ENCODE results near the gene PAFAH1B1. TPM values are rescaled to one million over a fixed set of nuclear protein-coding genes. Genes with fewer than 3 reads are reported as not detected.

The PAFAH1B1 gene
- total and polyA plus RNA-seq, 2 donors (not counting 3 experiments of a cell fraction or from before 2014, with no cell fraction given), result 46.5 to 158 TPM

GRCh38 chr17:2615882-2616281 is 22.4 kb downstream of the PAFAH1B1 start:
- no peak overlapping the region for H3K4me2 ChIP-seq (ENCODE audit: insufficient read depth, low read length)
- no peak overlapping the region for H2AFZ ChIP-seq (ENCODE audit: low read depth, low read length)
- peaks cover 20% of the 10 kb centered on the region for H4K20me1 ChIP-seq (replicated peaks; ENCODE audit: control insufficient read depth, extremely low read depth, insufficient read depth, low read length)
- ChIA-PET CTCF (no interaction called here), POLR2A (no interaction called here)
- DNase-seq (ENCODE audit: low read depth, low spot score) (no peak), FAIRE-seq (no peak)
- dilution Hi-C loops (cut with MboI; ENCODE audit: extremely low pct_ligation_motif_present, low sequenced_read_pairs) (no loop called here), intact Hi-C loops (cut with micrococcal nuclease) (loop anchor here (1.0 kb wide), 1 partner anchor 9 kb away; no protein-coding TSS in a partner anchor)
- H3K27me3 ChIP-seq (ENCODE audit: control insufficient read depth in 2 of 2, insufficient read depth in 2 of 2, low read length in 2 of 2), result no peaks in the 10 kb centered on the region
- no peaks in the 10 kb centered on the region for H3K36me3 ChIP-seq (ENCODE audit: control insufficient read depth in 2 of 2, extremely low read depth in 1 of 2, insufficient read depth in 2 of 2, low read length in 2 of 2)
- H3K4me1 ChIP-seq (ENCODE audit: control insufficient read depth, extremely low read depth, insufficient read depth, low read length), result no peaks in the 10 kb centered on the region
- H3K9ac ChIP-seq (replicated peaks; ENCODE audit: extremely low read depth, insufficient read depth, low read length), result no peak overlapping the region
- H3K4me3 ChIP-seq (replicated peaks in 1 of 3; ENCODE audit: insufficient read depth in 1 of 3, low read depth in 1 of 3, low read length in 3 of 3), result no peak overlapping the region
- H3K9me1 ChIP-seq (replicated peaks; ENCODE audit: control insufficient read depth, extremely low read depth, insufficient read depth, low read length), result no peaks in the 10 kb centered on the region
- H3K27ac ChIP-seq (ENCODE audit: insufficient read depth, low read depth, low read length), result no peak overlapping the region
- BruUV-seq (replicated peaks), result no TSS peak
- H3K9me3 ChIP-seq (replicated peaks; ENCODE audit: control insufficient read depth, insufficient read depth, low read length), result no peaks in the 10 kb centered on the region
- TF ChIP-seq FOS (IDR thresholded peaks at IDR 0.05; ENCODE audit: borderline replicate concordance, insufficient read depth, low read length), result no peak
- no peak for TF ChIP-seq GATA2 (IDR thresholded peaks at IDR 0.05; ENCODE audit: insufficient read depth, insufficient read length, low read depth, low read length)
- no peak for TF ChIP-seq POLR2AphosphoS5 (IDR thresholded peaks at IDR 0.05; ENCODE audit: insufficient read depth, low read depth, low read length)
- no peak for TF ChIP-seq MYC (IDR thresholded peaks at IDR 0.05; ENCODE audit: low read depth, low read length)
- TF ChIP-seq JUN (IDR thresholded peaks at IDR 0.05; ENCODE audit: borderline replicate concordance, insufficient read depth, insufficient read length, low read depth), result no peak
- no peak for TF ChIP-seq POLR2A (IDR thresholded peaks at IDR 0.05; ENCODE audit: low read depth, low read length)
- TF ChIP-seq EZH2 (IDR thresholded peaks at IDR 0.05; ENCODE audit: borderline replicate concordance, low read depth, low read length, severe bottlenecking), result no peak
- no peak for TF ChIP-seq CTCF (IDR thresholded peaks at IDR 0.05; ENCODE audit: extremely low read depth in 1 of 2, insufficient read depth in 1 of 2, low read depth in 1 of 2, low read length in 2 of 2)
- TF ChIP-seq MAX (IDR thresholded peaks at IDR 0.05; ENCODE audit: insufficient read depth, insufficient read length), result no peak
- peaks cover 98% of the 10 kb centered on the region for H3K79me2 ChIP-seq (ENCODE audit: control insufficient read depth, insufficient read depth, low read length)
